Endothelial cell of umbilical vein (primary cell): Measurements from ENCODE around the gene GYS1. TPM values are rescaled to one million over a fixed set of nuclear protein-coding genes. Genes with fewer than 3 reads are reported as not detected.

Source experiments
- BruUV-seq: library from RNA; stranded (reverse); fragments of 400-500 nt; replicated peaks from 2 replicates; lab custom pipeline; 2021; lab: Mats Ljungman, UMichigan
- CTCF ChIA-PET: fragments of 300-600, 350-600 bp; sonication (Branson Sonifier 250); formaldehyde crosslinking; loops from one replicate; lab custom pipeline; 2021; ENCODE audit warnings: antibody characterized with exemption, inconsistent platforms; lab: Charles Lee
- POLR2A ChIA-PET: fragments of 300-600, 350-600 bp; sonication (Branson Sonifier 250); formaldehyde crosslinking; loops from one replicate; lab custom pipeline; 2021; ENCODE audit warnings: antibody characterized with exemption, inconsistent platforms; lab: Charles Lee
- DNase-seq: peaks from one replicate; pipeline ENCODE4 v3.0.0-alpha.2; 2011; ENCODE audit warnings: low read depth, low spot score
- FAIRE-seq: peaks from 2 replicates; lab custom pipeline; 2011; peaks lifted over from hg19 to GRCh38; lab: Jason Lieb, UNC
- H2AFZ ChIP-seq: 2 replicates; pipeline ENCODE4 v1.6.0; 2012; ENCODE audit warnings: low read depth, low read length, control low read depth, inconsistent platforms
- H3K27ac ChIP-seq: 2 replicates; pipeline ENCODE4 v1.5.1; 2011; ENCODE audit warnings: low read depth, mild to moderate bottlenecking, control low read depth, low read length, moderate library complexity; ENCODE audit not compliant: insufficient read depth
- H3K27me3 ChIP-seq, 2 experiments: 2 replicates each; pipeline versions ENCODE4 v1.6.0 to v1.6.1; 2011; ENCODE audit warnings: low read length in 2 of 2, mixed read lengths in 1 of 2; ENCODE audit not compliant: control insufficient read depth in 2 of 2, insufficient read depth in 2 of 2
- H3K36me3 ChIP-seq, 2 experiments: 2 replicates in 1 of 2; 3 replicates in 1 of 2; pipeline ENCODE4 v1.5.1; 2011; ENCODE audit warnings: low read length in 2 of 2, mild to moderate bottlenecking in 1 of 2, moderate library complexity in 1 of 2; ENCODE audit not compliant: control insufficient read depth in 2 of 2, insufficient read depth in 2 of 2; ENCODE audit errors: extremely low read depth in 1 of 2
- H3K4me1 ChIP-seq: 3 replicates; pipeline ENCODE4 v1.5.1; 2011; ENCODE audit warnings: mild to moderate bottlenecking, low read length; ENCODE audit not compliant: control insufficient read depth, insufficient read depth; ENCODE audit errors: extremely low read depth
- H3K4me2 ChIP-seq: 2 replicates; pipeline ENCODE4 v1.6.1; 2011; ENCODE audit warnings: low read length, control low read depth, mixed read lengths; ENCODE audit not compliant: insufficient read depth
- H3K4me3 ChIP-seq, 3 experiments: fragments of 200-600 bp in 1 of 3; sonication (generic), shearing (Covaris generic) in 1 of 3; replicated peaks in 1 of 3; 2 replicates each; pipeline ENCODE4 v1.5.1; 2011 to 2016; ENCODE audit warnings: control low read depth in 3 of 3, low read length in 3 of 3, mild to moderate bottlenecking in 2 of 3, inconsistent platforms in 1 of 3, low read depth in 1 of 3, moderate library complexity in 1 of 3; ENCODE audit not compliant: insufficient read depth in 1 of 3
- H3K79me2 ChIP-seq: 2 replicates; pipeline ENCODE4 v1.6.0; 2012; ENCODE audit warnings: low read length, inconsistent platforms; ENCODE audit not compliant: control insufficient read depth, insufficient read depth
- H3K9ac ChIP-seq: replicated peaks from 2 replicates; pipeline ENCODE3; 2011; ENCODE audit warnings: low read length, control low read depth; ENCODE audit not compliant: insufficient read depth; ENCODE audit errors: extremely low read depth
- H3K9me1 ChIP-seq: replicated peaks from 3 replicates; pipeline ENCODE4 v1.6.0; 2011; ENCODE audit warnings: mild to moderate bottlenecking, low read length; ENCODE audit not compliant: control insufficient read depth, insufficient read depth; ENCODE audit errors: extremely low read depth
- H3K9me3 ChIP-seq: replicated peaks from 2 replicates; pipeline ENCODE4 v1.5.1; 2012; ENCODE audit warnings: low read length, inconsistent platforms; ENCODE audit not compliant: control insufficient read depth, insufficient read depth
- H4K20me1 ChIP-seq: replicated peaks from 2 replicates; pipeline ENCODE3; 2011; ENCODE audit warnings: mild to moderate bottlenecking, low read length; ENCODE audit not compliant: control insufficient read depth, insufficient read depth; ENCODE audit errors: extremely low read depth
- EZH2 ChIP-seq: IDR thresholded peaks from 2 replicates; pipeline ENCODE4 v1.6.1; 2012; ENCODE audit warnings: borderline replicate concordance, low read depth, mild to moderate bottlenecking, moderate library complexity, low read length, inconsistent platforms; ENCODE audit not compliant: severe bottlenecking
- FOS ChIP-seq: IDR thresholded peaks from 2 replicates; pipeline ENCODE4 v1.6.1; 2011; ENCODE audit warnings: mild to moderate bottlenecking, low read length, moderate library complexity, borderline replicate concordance; ENCODE audit not compliant: insufficient read depth
- GATA2 ChIP-seq: IDR thresholded peaks from 2 replicates; pipeline ENCODE4 v1.7.0; 2011; ENCODE audit warnings: low read depth, mild to moderate bottlenecking, moderate library complexity, mixed read lengths, low read length; ENCODE audit not compliant: insufficient read length, insufficient read depth
- JUN ChIP-seq: IDR thresholded peaks from 2 replicates; pipeline ENCODE4 v1.6.1; 2011; ENCODE audit warnings: borderline replicate concordance, low read depth; ENCODE audit not compliant: insufficient read length, insufficient read depth
- MYC ChIP-seq: IDR thresholded peaks from one replicate; pipeline ENCODE4 v1.6.1; 2011; ENCODE audit warnings: mild to moderate bottlenecking, low read depth, low read length
- POLR2A ChIP-seq: IDR thresholded peaks from 2 replicates; pipeline ENCODE4 v1.6.1; 2012; ENCODE audit warnings: low read depth, mild to moderate bottlenecking, control low read depth, low read length
- POLR2AphosphoS5 ChIP-seq: IDR thresholded peaks from 2 replicates; pipeline ENCODE4 v1.6.1; 2012; ENCODE audit warnings: low read depth, mild to moderate bottlenecking, control low read depth, low read length, moderate library complexity; ENCODE audit not compliant: insufficient read depth
- dilution Hi-C: fragments of 300-500 bp; cut with MboI; formaldehyde crosslinking; loops from one replicate; pipeline ENCODE4 v1.15.0; 2019; ENCODE audit warnings: low sequenced_read_pairs; ENCODE audit not compliant: extremely low pct_ligation_motif_present
- intact Hi-C: fragments of 100-400 bp; cut with micrococcal nuclease; formaldehyde crosslinking; loops from one replicate; pipeline ENCODE4 v1.10.0; 2022
- polyA plus RNA-seq, 4 experiments: library from polyadenylated mRNA; depleted of rRNA in 3 of 4; stranded (reverse) in 3 of 4; unstranded in 1 of 4; fragments of >200 nt; gene quantifications; 2 replicates each; pipeline versions ENCODE4 v1.2.1 to v1.2.3, GENCODE V29; 2011 to 2012; ENCODE audit warnings: missing spikeins in 1 of 4
- total RNA-seq: library from RNA; stranded (reverse); gene quantifications from 2 replicates; pipeline ENCODE4 v1.2.3, GENCODE V29; 2021
- TF ChIP-seq, protein P1 (sequence below), 2 donors: IDR thresholded peaks; 1 replicate in 1 of 2; 2 replicates in 1 of 2; pipeline ENCODE4 v1.5.1; 2011; ENCODE audit warnings: low read length in 2 of 2, mild to moderate bottlenecking in 2 of 2, moderate library complexity in 2 of 2, control low read depth in 1 of 2, inconsistent platforms in 1 of 2, low read depth in 1 of 2; ENCODE audit not compliant: insufficient read depth in 1 of 2; ENCODE audit errors: extremely low read depth in 1 of 2
- TF ChIP-seq, protein P2 (sequence below): IDR thresholded peaks from 2 replicates; pipeline ENCODE4 v1.6.1; 2011; ENCODE audit not compliant: insufficient read depth, insufficient read length

GYS1 gene
- total and polyA plus RNA-seq, 2 donors (not counting 3 experiments of a cell fraction or from before 2014, with no cell fraction given) = 39.0 to 58.9 TPM

DNA sequence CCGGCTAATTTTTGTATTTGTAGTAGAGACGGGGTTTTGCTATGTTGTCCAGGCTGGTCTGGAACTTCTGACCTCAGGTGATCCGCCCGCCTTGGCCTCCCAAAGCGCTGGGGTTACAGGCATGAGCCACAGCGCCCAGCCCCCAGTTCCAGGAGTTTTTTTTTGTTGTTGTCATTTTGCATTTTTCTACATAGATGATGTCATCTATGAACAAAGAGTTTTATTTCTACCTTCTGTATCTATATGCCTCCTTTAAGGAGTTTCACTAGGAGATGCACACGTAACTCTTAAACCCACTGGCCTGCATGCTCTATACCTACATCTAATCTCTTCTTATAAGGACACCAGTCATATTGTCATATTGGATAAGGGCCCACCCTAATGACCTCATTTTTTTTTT lies 54.9 kb downstream of the GYS1 start:
- TF ChIP-seq FOS (no peak), MYC (no peak), JUN (no peak), GATA2 (no peak), POLR2AphosphoS5 (no peak), EZH2 (no peak), POLR2A (no peak)
- TF ChIP-seq, protein P1, sequence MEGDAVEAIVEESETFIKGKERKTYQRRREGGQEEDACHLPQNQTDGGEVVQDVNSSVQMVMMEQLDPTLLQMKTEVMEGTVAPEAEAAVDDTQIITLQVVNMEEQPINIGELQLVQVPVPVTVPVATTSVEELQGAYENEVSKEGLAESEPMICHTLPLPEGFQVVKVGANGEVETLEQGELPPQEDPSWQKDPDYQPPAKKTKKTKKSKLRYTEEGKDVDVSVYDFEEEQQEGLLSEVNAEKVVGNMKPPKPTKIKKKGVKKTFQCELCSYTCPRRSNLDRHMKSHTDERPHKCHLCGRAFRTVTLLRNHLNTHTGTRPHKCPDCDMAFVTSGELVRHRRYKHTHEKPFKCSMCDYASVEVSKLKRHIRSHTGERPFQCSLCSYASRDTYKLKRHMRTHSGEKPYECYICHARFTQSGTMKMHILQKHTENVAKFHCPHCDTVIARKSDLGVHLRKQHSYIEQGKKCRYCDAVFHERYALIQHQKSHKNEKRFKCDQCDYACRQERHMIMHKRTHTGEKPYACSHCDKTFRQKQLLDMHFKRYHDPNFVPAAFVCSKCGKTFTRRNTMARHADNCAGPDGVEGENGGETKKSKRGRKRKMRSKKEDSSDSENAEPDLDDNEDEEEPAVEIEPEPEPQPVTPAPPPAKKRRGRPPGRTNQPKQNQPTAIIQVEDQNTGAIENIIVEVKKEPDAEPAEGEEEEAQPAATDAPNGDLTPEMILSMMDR (IDR thresholded peaks at IDR 0.05; ENCODE audit: extremely low read depth in 1 of 2, insufficient read depth in 1 of 2, low read depth in 1 of 2, low read length in 2 of 2) = no peak
- TF ChIP-seq, protein P2, sequence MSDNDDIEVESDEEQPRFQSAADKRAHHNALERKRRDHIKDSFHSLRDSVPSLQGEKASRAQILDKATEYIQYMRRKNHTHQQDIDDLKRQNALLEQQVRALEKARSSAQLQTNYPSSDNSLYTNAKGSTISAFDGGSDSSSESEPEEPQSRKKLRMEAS = no peak
- DNase-seq (no peak), FAIRE-seq (no peak)
- Histone ChIP-seq H4K20me1 (no peaks in the 10 kb centered on the region), H3K36me3 (no peaks in the 10 kb centered on the region), H3K27me3 (peaks cover 0 to under 1% of the 10 kb centered on the region in 2 experiments), H3K9me1 (no peaks in the 10 kb centered on the region), H3K9me3 (no peaks in the 10 kb centered on the region), H3K27ac (no peak overlapping the region), H3K4me1 (peaks cover 8% of the 10 kb centered on the region), H3K9ac (no peak overlapping the region), H3K4me3 (no peak overlapping the region), H3K79me2 (no peaks in the 10 kb centered on the region), H3K4me2 (no peak overlapping the region), H2AFZ (no peak overlapping the region)
- ChIA-PET CTCF (interaction anchor here (1.5 kb wide), 1 partner anchor 9 kb away, joined by 3 read pairs; no protein-coding TSS in a partner anchor), POLR2A (no interaction called here)
- dilution Hi-C loops (no loop called here), intact Hi-C loops (no loop called here)
- no TSS peak for BruUV-seq
